ENCODE measurements around the gene ERICH2.

Gene ERICH2

GRCh38 chr2:170842785-170843184 lies 72.6 kb downstream of the ERICH2 start:
- DNase-seq (ENCODE audit: low read depth in 2 of 2), result peak; percentile 21 to 26

- DNase-seq (ENCODE audit: low read depth in 2 of 2), result peak; percentile 21 to 25
These were observed 73.5 kb downstream of the ERICH2 start for GRCh38 chr2:170843656-170844055.

GRCh38 chr2:170845343-170845742 lies 75.2 kb downstream of the ERICH2 start:
- no peak for DNase-seq (ENCODE audit: low read depth in 2 of 2)

DNA sequence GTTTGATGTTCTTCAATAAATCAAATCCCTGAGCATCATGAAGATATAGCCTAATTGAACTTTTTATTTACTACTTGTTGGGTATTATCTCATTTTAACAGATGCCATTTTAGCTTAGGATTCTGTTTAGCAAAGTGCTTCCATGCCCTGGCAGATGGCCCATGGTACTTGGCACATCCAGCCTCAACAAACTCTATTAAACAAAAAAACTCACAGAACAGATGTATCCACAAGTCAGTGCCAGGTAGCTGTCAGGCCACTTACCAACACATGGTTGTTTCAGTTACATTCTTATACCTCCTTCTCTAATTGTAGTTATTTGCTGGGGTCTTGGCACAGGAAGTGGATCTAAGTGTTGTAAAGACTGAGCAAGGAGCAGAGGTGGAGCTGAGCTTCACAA lies 76.1 kb downstream of the ERICH2 start:
- no peak for DNase-seq (ENCODE audit: low read depth in 2 of 2)

GRCh38 chr2:170847716-170848115 lies 77.5 kb downstream of the ERICH2 start:
- DNase-seq (ENCODE audit: low read depth in 2 of 2), result no peak
